K562 treated with DMSO at 1 percent for 12 hours (cell line): ENCODE data around the gene TUSC7. TPM values are rescaled to one million over a fixed set of nuclear protein-coding genes. Genes with fewer than 3 reads are reported as not detected.

Experiments
- total RNA-seq: library from RNA; unstranded; fragments of 300-600 nt; gene quantifications from 2 replicates; pipeline ENCODE4 v1.2.3, GENCODE V29; 2022; ENCODE audit not compliant: insufficient read depth

TUSC7 gene
- not detected in 2 replicates for total RNA-seq

GRCh38 chr3:116709479-116709878 lies at the start of gene TUSC7:
Gene TUSC7, plus strand, starts transcription at chr3:116709779.

